ENCODE measurements around the gene SYP.

The SYP gene

DNA sequence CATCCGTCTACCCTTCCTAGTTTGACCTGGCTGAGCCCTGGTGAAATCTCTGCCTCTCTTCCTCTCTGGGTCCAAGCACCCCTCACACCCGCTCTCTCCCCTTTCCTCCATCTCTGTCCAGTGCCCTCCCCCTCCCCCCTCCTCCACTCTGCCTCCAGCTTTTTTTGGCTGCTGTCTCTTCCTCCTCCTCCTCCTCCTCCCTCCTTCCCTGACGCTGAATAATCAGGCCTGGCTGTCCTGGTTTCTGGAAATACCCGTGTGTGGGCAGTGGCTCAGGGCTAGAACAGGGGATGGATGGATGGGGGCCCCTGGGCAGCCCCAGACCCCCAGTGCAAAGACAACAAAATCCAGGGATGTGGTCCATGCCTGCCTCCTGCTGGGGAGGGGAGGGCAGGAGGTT lies 4.7 kb upstream of the SYP start:
- no peak overlapping the region for H3K4me3 ChIP-seq (IDR thresholded peaks at IDR 0.05; ENCODE audit: insufficient read depth, low read depth, low read length)
- no peaks in the 10 kb centered on the region for H3K79me2 ChIP-seq (ENCODE audit: insufficient read depth, low read depth)
- no peaks in the 10 kb centered on the region for H3K4me1 ChIP-seq (ENCODE audit: low read depth, poor library complexity, severe bottlenecking)
- H3K9ac ChIP-seq, result no peak overlapping the region
- no peak for TF ChIP-seq CTCF (conservative IDR thresholded peaks at IDR 0.05; ENCODE audit: low read depth, low read length)
- H3K36me3 ChIP-seq (ENCODE audit: insufficient read depth), result no peaks in the 10 kb centered on the region
- H3K4me2 ChIP-seq, result no peak overlapping the region
- no peaks in the 10 kb centered on the region for H3K27me3 ChIP-seq (ENCODE audit: insufficient read depth, low read depth)
- H2AFZ ChIP-seq (ENCODE audit: low read depth), result no peak overlapping the region
- H3K27ac ChIP-seq, result no peak overlapping the region
- no peaks in the 10 kb centered on the region for H4K20me1 ChIP-seq (ENCODE audit: insufficient read depth)

DNA sequence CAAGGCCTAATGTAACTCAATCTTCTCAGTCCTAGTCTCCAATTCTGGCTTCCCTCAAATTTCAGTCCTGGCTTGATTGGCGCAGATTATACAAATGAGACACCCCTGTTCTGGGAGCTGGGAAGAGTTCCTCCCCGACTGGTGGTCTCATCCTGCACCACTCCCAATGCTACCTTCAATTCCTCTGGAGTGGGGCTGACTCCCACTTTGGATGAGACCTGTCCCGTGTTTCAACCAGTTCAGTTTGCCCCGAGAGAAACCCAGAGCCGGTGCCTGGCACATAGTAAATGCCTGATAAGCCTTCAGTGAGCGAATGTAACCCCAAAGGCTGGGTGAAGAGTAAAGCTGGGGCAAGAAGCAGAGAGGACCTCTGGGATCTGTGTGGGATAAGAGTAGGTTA lies 4.0 kb upstream of the SYP start:
- no peaks in the 10 kb centered on the region for H3K79me2 ChIP-seq (ENCODE audit: insufficient read depth, low read depth)
- no peak overlapping the region for H3K4me2 ChIP-seq
- H3K36me3 ChIP-seq (ENCODE audit: insufficient read depth), result no peaks in the 10 kb centered on the region
- no peaks in the 10 kb centered on the region for H3K27me3 ChIP-seq (ENCODE audit: insufficient read depth, low read depth)
- H3K27ac ChIP-seq, result no peak overlapping the region
- H4K20me1 ChIP-seq (ENCODE audit: insufficient read depth), result no peaks in the 10 kb centered on the region
- H3K9ac ChIP-seq, result no peak overlapping the region
- TF ChIP-seq CTCF (conservative IDR thresholded peaks at IDR 0.05; ENCODE audit: low read depth, low read length), result no peak
- H3K4me1 ChIP-seq (ENCODE audit: low read depth, poor library complexity, severe bottlenecking), result no peaks in the 10 kb centered on the region
- no peak overlapping the region for H3K4me3 ChIP-seq (IDR thresholded peaks at IDR 0.05; ENCODE audit: insufficient read depth, low read depth, low read length)
- H2AFZ ChIP-seq (ENCODE audit: low read depth), result no peak overlapping the region

GRCh38 chrX:49203536-49203935 lies 3.5 kb upstream of the SYP start:
- TF ChIP-seq CTCF (conservative IDR thresholded peaks at IDR 0.05; ENCODE audit: low read depth, low read length), result no peak
- Histone ChIP-seq H2AFZ (ENCODE audit: low read depth) (no peak overlapping the region), H3K9ac (no peak overlapping the region), H3K27me3 (ENCODE audit: insufficient read depth, low read depth) (no peaks in the 10 kb centered on the region), H3K4me3 (IDR thresholded peaks at IDR 0.05; ENCODE audit: insufficient read depth, low read depth, low read length) (no peak overlapping the region), H3K27ac (no peak overlapping the region), H3K4me2 (no peak overlapping the region), H3K4me1 (ENCODE audit: low read depth, poor library complexity, severe bottlenecking) (no peaks in the 10 kb centered on the region), H3K79me2 (ENCODE audit: insufficient read depth, low read depth) (no peaks in the 10 kb centered on the region), H3K36me3 (ENCODE audit: insufficient read depth) (no peaks in the 10 kb centered on the region), H4K20me1 (ENCODE audit: insufficient read depth) (no peaks in the 10 kb centered on the region)

DNA sequence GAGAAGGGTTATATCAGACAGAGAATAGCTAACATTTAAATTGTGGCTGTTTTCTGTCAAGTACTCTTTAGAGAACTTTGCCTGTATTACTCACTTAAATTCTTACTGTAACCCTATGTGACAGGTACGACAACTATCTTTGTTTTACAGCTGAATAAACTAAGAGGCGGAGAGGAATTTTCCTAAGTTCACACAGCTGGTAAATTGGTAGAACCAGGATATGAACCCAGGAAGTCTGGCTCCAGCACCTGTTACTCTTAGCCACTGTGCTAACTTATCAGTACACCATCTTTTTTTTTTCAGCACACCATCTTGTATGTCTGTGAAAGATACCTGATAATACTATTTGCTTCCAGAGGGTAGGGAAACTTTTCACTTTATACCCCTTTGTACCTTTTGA lies 2.0 kb upstream of the SYP start:
- Histone ChIP-seq H3K4me3 (IDR thresholded peaks at IDR 0.05; ENCODE audit: insufficient read depth, low read depth, low read length) (no peak overlapping the region), H2AFZ (ENCODE audit: low read depth) (no peak overlapping the region), H3K36me3 (ENCODE audit: insufficient read depth) (no peaks in the 10 kb centered on the region), H3K4me1 (ENCODE audit: low read depth, poor library complexity, severe bottlenecking) (no peaks in the 10 kb centered on the region), H4K20me1 (ENCODE audit: insufficient read depth) (no peaks in the 10 kb centered on the region), H3K4me2 (no peak overlapping the region), H3K27ac (no peak overlapping the region), H3K27me3 (ENCODE audit: insufficient read depth, low read depth) (peaks cover 5% of the 10 kb centered on the region; the same call in 1 of the 2 replicates), H3K79me2 (ENCODE audit: insufficient read depth, low read depth) (no peaks in the 10 kb centered on the region), H3K9ac (no peak overlapping the region)
- no peak for TF ChIP-seq CTCF (conservative IDR thresholded peaks at IDR 0.05; ENCODE audit: low read depth, low read length)

- Histone ChIP-seq H4K20me1 (ENCODE audit: insufficient read depth) (no peaks in the 10 kb centered on the region), H3K36me3 (ENCODE audit: insufficient read depth) (no peaks in the 10 kb centered on the region), H3K27me3 (ENCODE audit: insufficient read depth, low read depth) (peaks cover 5% of the 10 kb centered on the region; the same call in 1 of the 2 replicates), H3K79me2 (ENCODE audit: insufficient read depth, low read depth) (no peaks in the 10 kb centered on the region), H3K4me1 (ENCODE audit: low read depth, poor library complexity, severe bottlenecking) (no peaks in the 10 kb centered on the region), H2AFZ (ENCODE audit: low read depth) (no peak overlapping the region), H3K4me3 (IDR thresholded peaks at IDR 0.05; ENCODE audit: insufficient read depth, low read depth, low read length) (no peak overlapping the region), H3K9ac (no peak overlapping the region), H3K27ac (no peak overlapping the region), H3K4me2 (no peak overlapping the region)
- no peak for TF ChIP-seq CTCF (conservative IDR thresholded peaks at IDR 0.05; ENCODE audit: low read depth, low read length)
Observed at GRCh38 chrX:49199315-49199595, 738 bp downstream of the SYP start.
